Liver (tissue), 3 donors: ENCODE measurements around the gene PPFIA1.

Experiments used
- CTCF ChIP-seq: fragments of 150-350 bp; IDR thresholded peaks from 2 replicates; pipeline ENCODE4 v1.5.1; 2017; ENCODE audit warnings: improper control_type of control experiment, low read depth, low read length; ENCODE audit not compliant: missing input control
- EGR1 ChIP-seq, 2 donors: IDR thresholded peaks; 2 replicates each; pipeline ENCODE4 v1.6.1; 2016 to 2018; ENCODE audit warnings: antibody characterized with exemption in 2 of 2, low read depth in 2 of 2
- GABPA ChIP-seq, 2 donors: IDR thresholded peaks in 1 of 2; conservative IDR thresholded peaks in 1 of 2; 2 replicates each; pipeline ENCODE4 v1.6.1; 2016; ENCODE audit warnings: antibody characterized with exemption in 2 of 2, mild to moderate bottlenecking in 1 of 2, moderate library complexity in 1 of 2
- TAF1 ChIP-seq: conservative IDR thresholded peaks from 2 replicates; pipeline ENCODE4 v1.6.1; 2016; ENCODE audit warnings: antibody characterized with exemption, mild to moderate bottlenecking
- YY1 ChIP-seq: IDR thresholded peaks from 2 replicates; pipeline ENCODE4 v1.6.1; 2016; ENCODE audit warnings: antibody characterized with exemption, mild to moderate bottlenecking
- ZBTB33 ChIP-seq: IDR thresholded peaks from 2 replicates; pipeline ENCODE4 v1.6.1; 2016; ENCODE audit warnings: antibody characterized with exemption
- donor health status: healthy.
- donor health status: healthy.

GRCh38 chr11:70404244-70404643, 133.8 kb downstream of the PPFIA1 start:
- TF ChIP-seq EGR1 (IDR thresholded peaks at IDR 0.05; ENCODE audit: low read depth in 2 of 2) = no peak
- no peak for TF ChIP-seq CTCF
- no peak for TF ChIP-seq YY1
- TF ChIP-seq ZBTB33 = no peak
- no peak for TF ChIP-seq TAF1
- TF ChIP-seq GABPA (IDR thresholded peaks at IDR 0.05 in 1 of 2, conservative IDR thresholded peaks at IDR 0.05 in 1 of 2) = no peak
